GM12801 (cell line): ENCODE measurements around the gene SETDB2.

Experiments used
- CTCF ChIP-seq: IDR thresholded peaks from one replicate; pipeline ENCODE4 v1.5.1; 2011; ENCODE audit warnings: control low read depth; ENCODE audit not compliant: insufficient read length; ENCODE audit errors: extremely low read depth

The SETDB2 gene

GRCh38 chr13:49443704-49444523 lies at the start of gene SETDB2, which contains the start of gene CAB39L:
Gene SETDB2 (plus strand): TSS chr13:49444274. CDS start chr13:49451894, 7,620 bp downstream.
Gene CAB39L (minus strand): TSS chr13:49444064. CDS start chr13:49382910, 61,154 bp downstream.
- no peak for TF ChIP-seq CTCF

- TF ChIP-seq CTCF: no peak
Measured at GRCh38 chr13:49395451-49395865, 48.6 kb upstream of the SETDB2 start.

- TF ChIP-seq CTCF: no peak
Measured at GRCh38 chr13:49395878-49396380, 48.1 kb upstream of the SETDB2 start.

- TF ChIP-seq CTCF: no peak
Measured at GRCh38 chr13:49399801-49400472, 44.1 kb upstream of the SETDB2 start.

- no peak for TF ChIP-seq CTCF
Measured at GRCh38 chr13:49400755-49401659, 43.1 kb upstream of the SETDB2 start.

- no peak for TF ChIP-seq CTCF
Measured at GRCh38 chr13:49403996-49404702, 39.9 kb upstream of the SETDB2 start.
